ENCODE measurements around the gene TRAF3.

DNA sequence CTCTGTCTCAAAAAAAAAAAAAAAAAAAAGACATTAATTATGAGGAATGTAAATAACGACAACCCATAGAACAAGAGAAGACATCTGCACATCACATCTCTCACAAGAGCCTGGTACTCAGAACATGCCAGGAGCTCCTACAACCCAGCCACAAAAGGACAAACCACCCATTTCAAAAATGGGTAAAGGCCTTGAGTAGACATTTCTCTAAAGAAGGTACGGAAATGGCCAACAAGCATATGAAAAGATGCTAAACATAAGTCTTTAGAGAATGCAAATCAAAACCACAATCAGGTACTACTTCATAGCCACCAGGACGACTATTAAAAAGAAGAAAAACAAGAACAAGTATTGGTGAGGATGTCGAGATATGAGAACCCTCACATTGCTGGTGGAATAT lies 158.5 kb downstream of the TRAF3 start:
- TF ChIP-seq, protein P1, sequence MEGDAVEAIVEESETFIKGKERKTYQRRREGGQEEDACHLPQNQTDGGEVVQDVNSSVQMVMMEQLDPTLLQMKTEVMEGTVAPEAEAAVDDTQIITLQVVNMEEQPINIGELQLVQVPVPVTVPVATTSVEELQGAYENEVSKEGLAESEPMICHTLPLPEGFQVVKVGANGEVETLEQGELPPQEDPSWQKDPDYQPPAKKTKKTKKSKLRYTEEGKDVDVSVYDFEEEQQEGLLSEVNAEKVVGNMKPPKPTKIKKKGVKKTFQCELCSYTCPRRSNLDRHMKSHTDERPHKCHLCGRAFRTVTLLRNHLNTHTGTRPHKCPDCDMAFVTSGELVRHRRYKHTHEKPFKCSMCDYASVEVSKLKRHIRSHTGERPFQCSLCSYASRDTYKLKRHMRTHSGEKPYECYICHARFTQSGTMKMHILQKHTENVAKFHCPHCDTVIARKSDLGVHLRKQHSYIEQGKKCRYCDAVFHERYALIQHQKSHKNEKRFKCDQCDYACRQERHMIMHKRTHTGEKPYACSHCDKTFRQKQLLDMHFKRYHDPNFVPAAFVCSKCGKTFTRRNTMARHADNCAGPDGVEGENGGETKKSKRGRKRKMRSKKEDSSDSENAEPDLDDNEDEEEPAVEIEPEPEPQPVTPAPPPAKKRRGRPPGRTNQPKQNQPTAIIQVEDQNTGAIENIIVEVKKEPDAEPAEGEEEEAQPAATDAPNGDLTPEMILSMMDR (IDR thresholded peaks at IDR 0.05) = no peak
- no peak for TF ChIP-seq POLR2AphosphoS5 (IDR thresholded peaks at IDR 0.05; ENCODE audit: low read depth, low read length)
- TF ChIP-seq REST (IDR thresholded peaks at IDR 0.05; ENCODE audit: insufficient read depth in 1 of 2, low read depth in 2 of 2, low read length in 1 of 2) = no peak
- no peak for TF ChIP-seq SIN3A (IDR thresholded peaks at IDR 0.05; ENCODE audit: borderline replicate concordance, insufficient read depth, low read depth, low read length)

All from Panc1 (cell line).